NCI-H1436 (cell line): ENCODE results near the gene ERICH4.
"Not testable (repeated sequence)": the region's sequence is repeated elsewhere in the genome, so short reads cannot be mapped to it uniquely, and the experiment has no call there.

Experiments used
- DNase-seq: peaks from one replicate; lab custom pipeline; 2025; lab: John Stamatoyannopoulos, UW

Gene ERICH4

DNA sequence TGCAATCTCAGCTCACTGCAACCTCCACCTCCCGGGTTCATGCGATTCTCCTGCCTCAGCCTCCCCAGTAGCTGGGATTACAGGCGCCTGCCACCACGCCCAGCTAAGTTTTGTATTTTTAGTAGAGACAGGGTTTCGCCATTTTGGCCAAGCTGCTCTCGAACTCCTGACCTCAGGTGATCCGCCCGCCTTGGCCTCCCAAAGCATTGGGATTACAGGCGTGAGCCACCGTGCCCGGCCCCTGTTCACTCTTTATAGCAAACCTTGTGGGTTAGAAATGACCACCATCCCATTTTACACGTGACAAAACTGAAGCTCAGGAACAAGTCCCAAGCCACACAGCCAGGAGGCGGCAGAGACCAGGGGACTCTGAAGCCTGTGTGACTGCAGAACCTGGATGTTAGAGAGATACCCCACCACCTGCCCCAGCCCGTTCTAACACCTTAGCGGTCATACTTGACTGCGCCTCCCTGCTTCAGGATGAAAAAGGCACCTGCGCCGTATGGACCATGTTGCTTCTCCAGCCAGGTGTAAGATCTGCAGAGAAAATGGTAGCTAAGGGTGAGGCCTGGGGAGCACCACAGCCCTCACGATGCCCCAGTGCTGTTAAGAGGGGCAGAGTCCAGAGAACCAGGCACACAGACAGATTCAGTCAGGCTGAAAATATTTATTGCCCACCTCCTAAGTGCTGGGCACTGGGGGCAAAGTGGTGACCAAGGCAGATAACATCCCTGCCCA lies 6.9 kb upstream of the ERICH4 start:
- no peak for DNase-seq

DNA sequence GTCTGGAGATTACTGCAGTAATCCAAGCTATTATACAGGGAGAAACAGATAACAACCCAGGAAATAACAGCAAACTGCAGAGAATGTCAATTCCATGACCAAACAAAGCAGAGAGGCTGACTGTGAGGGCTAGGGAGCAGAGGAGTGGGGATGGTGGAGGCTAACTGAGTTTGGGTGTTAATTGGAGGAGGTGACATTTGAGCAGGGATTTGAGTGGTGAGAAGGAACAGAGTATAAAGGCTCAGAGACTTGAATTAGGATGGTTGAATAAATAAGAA lies 6.3 kb upstream of the ERICH4 start:
- no peak for DNase-seq

DNA sequence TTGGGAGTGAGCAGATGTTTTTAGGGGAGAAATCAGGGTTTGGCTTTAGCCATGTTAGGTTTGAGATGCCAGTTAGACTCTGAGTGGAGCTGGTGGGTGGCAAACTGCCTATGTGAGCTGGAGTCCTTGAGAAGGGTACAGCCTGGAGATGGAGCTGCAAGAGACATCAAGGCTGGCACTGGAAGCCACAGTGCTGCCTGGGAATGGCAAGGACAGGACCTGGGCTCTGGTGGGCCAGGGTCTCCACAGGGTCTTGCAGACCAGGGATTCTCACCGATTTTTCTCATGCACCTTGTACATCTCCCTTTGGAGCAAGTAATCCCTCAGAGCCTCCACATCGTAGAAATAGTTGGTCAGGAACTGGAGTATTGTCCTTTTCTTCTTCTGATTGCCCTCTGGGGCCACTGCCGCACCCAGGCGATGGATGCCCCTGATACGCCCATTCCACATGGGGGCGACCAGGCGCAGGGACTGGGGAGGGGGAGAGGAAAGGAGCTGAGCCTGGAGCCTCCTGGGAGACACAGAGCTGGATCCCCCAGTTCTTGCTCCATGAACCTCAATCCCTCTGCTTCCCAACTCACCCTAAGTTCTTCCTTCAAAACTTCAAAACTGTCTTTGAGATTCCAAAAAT lies 4.9 kb upstream of the ERICH4 start:
- DNase-seq: no peak

DNA sequence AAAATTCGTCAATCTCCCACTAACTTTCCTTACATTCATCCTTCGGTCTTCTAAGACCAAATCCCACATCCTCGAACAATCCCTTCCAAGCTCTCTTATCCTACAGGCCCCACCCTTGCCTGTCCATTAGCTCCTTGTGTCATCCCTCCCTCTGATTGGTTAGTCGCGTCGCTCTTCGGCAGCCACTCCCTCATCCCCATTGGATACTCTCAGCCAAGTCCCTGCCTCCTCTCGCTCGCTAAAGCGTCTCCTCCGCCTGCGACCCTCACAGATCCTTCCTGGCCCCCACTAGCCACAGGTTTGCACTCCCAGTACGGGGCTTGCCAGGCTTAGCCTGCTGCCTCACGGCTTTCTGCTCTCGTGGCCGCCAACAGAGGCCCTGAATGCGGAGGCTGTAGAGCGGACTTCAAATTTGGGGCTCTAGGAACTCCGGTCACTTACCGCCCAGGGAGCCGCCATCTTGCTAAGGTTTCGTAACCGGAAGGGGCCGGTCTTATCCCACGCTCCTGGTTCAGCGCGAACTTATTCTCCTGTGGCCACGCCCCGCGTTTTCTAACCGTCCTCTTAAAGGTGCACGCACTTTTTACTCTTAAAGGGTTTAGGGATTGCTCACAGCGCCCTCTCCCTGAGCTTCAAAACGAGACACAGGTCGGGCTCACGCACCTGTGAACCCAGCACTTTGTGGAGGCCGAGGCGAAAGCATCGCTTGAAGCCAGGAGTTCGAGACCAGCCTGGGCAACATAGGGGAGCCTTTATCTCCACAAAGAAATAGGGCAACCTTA lies 3.3 kb upstream of the ERICH4 start, which contains the start of gene DMAC2:
DMAC2 (minus strand) TSS at position 472 of the 782 bp plus-strand sequence; CDS start at position 459, 13 bp downstream.
- DNase-seq: peak; percentile 98

DNA sequence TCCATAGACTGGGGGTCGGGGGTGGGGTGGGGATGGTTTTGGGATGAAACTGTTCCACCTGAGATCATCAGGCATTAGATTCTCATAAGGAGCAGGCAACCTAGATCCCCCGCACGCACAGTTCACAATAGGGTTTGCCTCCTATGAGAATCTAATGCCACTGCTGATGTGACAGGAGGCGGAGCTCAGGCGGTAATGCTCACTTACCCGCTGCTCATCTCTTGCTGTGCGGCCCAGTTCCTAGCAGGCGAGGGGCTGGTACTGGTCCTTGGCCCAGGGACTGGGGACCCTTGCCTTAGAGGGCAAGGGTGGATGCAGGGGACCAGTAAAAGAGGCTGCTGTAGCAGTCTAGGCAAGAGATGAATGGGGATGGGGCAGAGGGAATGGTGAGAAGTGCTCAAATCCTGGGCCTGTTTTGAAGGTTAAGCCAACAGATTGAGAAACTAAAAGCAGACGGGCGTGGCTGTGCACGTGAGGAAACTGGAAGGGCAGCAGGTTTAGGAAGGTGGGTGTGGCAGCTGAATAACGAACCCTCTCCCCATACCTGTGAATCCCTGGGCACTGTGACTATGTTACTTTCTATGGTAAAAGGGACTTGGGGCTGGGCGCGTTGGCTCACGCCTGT lies 1.5 kb upstream of the ERICH4 start:
- DNase-seq: no peak

DNA sequence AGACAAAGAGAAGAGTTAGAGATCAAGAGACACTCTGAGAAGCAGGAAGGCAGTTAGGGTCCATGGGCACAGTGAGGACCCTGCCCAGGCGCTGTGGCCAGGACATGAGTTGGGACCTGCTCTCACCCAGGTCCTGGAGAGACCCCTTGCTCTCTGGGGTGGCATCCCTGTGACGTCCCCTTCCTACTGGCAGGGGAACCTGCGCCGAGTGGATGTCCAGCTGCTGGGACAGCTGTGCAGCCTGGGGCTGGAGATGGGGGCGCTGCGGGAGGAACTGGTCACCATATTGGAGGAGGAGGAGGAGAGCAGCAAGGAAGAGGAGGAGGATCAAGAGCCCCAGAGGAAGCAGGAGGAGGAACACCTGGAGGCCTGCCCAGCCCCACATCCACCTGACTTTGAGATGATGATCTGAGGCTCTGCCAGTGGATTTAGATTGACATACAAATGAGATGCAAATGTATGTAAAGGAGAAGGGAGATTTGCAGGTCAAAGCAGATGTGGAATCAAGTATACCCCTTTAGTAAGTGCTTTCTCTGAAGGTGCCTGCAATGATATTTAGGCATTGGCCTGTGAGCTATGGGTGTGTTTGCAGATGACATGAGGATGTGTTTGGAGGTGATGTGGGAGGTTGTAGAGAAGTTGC lies 978 bp downstream of the ERICH4 start:
- no peak for DNase-seq

DNA sequence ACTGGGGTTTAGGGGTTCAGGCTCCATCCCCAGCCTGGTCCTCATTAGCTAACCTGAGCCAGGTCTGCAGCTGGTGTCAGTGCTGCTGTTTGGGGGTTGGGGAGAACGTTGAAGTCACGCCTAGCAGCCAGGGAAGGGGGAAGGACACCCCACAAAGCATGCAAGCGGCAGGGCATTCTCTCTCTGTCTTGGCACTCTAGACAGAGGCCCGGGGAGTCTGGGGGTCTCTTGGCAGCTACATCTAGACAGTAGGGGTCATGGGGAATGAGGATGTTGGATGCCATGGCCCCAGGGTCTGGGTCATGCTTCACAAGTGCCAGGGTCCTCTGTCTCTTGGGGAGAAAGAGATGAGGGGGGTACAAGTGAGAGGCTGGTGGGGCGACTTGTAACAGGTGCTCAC lies 2.6 kb downstream of the ERICH4 start:
- DNase-seq: no peak

DNA sequence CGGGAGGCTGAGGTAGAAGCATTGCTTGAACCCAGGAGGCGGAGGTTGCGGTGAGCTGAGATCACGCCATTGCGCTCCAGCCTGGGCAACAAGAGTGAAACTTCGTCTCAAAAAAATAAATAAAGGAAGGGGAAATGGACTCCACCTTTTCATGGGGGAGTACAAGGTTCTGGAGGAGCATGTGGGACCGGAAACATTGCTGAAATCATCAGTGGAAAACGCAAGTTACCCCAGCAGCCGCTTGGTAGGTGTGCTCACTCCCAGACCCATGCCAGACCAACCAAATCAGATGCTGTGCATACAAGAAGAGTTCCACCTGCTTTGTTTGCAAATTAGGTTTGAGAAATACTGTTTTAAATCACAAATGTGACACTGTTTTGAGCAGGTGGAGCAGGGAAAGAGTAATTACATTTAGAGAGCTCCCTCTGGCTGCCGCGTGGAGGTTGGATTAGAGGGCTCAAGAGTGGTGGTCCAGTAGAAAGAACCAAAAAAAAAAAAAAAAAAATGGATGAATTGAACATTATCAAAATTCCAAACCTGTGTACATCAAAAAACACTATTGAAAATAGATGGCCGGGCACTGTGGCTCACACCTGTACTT lies 4.9 kb downstream of the ERICH4 start:
- DNase-seq: no peak

DNA sequence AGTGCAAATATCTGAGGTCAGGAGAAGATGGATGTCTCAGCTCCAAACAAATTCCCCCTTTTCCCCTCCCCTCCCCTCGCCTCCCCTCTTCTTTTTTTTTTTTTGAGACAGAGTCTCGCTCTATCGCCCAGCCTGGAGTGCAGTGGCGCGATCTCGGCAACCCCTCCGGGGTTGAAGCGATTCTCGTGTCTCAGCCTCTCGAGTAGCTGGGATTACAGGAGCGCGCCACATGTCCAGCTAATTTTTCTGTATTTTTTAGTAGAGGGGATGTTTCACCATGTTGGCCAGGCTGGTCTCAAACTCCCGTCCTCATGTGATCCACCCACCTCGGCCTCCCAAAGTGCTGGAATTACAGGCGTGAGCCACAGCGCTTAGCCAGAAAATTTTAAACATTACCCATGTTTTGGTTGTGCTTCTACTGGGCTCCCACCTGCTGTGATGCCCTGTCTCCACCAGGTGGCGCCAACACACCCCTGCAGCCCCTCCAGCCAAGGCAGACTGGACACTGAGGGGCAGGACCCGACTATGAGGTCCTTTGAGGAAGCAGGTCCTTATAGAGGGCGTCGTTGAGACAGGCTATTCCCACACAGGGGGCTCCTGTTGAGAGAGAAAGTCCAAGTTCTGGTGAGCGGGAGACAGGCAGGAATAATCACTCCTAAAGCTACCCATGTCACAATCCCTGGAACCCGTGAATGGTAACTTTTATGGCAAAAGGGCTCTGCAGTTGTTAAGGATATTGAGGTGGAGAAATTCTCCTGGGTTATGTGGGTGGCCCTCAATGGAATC lies 6.3 kb downstream of the ERICH4 start:
- peak; percentile 42 for DNase-seq

DNA sequence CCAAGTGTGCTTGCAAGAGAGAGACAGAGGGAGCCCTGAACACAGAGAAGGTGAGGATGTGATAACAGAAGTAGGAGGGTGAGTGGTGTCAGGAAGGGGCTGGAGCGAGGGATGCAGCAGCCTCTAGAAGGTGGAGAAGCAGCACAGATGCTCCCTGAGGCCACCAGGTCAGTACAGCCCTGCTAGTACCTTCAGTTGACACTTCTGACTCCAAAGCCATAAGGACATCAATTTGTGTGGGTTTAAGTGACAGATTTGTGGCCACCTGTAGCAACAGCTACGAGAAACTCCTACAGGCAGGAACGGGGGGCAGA lies 6.9 kb downstream of the ERICH4 start:
- DNase-seq: no peak

DNA sequence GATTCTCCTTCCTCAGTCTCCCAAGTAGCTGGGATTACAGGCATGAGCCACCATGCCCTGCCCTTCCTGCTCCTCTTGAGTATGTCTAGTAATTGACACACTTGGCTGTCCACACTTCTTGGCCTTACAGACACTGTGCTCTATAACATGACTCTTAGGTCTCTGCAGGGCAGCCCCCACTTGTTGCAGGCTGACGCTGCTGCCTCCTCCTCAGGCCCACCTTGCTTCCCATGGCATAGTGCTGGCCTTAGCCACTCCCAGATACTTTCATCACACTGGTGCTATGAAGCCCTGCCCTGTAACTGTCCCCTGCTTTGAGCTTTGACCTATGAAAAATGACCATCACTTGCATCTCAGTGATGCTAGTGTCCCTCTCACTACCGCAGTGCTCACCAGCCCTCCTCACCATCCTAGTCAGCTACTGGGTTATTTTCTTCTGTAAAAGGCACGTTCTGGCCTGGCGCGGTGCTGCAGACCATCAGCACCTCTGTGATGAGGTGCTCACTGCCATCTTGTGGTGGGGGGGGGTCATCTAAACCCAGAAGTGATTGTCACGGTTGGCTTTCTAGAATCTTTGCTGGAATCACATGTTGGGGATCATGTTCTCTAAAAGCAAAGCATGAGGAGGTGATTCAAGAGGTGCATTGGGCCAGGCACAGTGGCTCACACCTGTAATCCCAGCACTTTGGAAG lies 9.8 kb downstream of the ERICH4 start:
- DNase-seq: no peak

DNA sequence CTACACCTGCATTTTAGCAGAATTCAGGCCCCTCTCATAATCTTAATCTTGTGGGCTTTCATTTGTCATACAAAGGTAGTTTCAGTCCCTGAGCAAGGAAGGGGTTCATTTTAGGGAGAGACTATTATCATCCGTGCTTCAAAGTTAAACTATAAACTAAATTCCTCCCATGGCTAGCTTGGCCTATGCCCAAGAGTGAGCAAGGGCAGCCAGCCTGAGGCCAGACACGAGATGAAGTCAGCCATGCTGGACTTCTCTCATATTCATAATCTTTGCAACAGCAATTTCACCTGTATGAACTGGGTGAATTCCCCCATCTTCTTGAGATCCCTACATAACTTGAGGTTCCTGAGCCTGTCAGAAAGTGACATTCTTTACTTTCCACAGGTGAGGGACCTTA lies 13.0 kb downstream of the ERICH4 start:
- DNase-seq: no peak

DNA sequence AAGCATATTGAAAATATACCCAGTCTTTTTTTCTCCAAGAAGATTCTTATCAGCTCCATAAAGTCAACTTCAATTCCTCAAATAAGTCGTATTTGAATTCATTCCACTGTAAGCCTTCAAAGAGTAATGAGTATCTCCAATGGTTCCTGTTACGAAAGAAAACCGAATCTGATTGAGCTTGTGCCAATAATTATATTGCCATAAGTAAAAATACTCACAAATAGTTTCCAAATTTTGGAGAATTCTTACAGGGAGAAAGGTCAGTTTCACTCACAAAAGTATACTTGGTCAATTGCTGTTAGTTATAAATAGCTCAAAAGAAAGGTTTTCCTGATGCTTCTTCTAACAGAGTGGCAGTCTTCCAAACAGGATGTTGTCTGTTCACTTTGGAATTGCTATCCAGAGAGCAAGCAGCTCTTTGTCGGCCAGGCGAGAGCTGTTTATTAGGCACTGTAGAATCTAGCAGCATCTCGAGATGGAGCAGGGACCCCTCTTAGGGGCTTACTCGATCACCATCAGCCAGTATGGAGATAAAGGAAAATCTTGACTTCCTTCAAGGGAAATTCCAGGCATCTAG lies 13.5 kb downstream of the ERICH4 start:
- DNase-seq: no peak

DNA sequence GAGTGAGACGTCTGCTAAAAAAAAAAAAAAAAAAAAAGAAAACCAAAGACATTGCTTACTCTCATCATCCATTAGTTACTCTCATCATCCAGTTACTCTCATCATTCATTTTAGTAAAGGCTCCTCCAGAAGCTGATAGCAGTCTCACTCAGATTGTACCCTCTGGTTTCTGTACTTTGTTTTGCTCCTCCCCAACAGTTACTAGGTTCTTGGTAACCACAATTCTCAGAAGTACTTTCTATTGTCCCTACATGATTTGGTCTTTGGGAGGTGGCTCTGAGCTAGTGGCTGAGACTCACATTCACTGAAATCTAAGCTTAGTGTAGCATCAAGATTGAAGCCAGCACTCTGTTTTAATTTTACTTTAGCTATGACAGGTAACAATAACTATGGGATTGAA lies 14.3 kb downstream of the ERICH4 start:
- DNase-seq: no peak

DNA sequence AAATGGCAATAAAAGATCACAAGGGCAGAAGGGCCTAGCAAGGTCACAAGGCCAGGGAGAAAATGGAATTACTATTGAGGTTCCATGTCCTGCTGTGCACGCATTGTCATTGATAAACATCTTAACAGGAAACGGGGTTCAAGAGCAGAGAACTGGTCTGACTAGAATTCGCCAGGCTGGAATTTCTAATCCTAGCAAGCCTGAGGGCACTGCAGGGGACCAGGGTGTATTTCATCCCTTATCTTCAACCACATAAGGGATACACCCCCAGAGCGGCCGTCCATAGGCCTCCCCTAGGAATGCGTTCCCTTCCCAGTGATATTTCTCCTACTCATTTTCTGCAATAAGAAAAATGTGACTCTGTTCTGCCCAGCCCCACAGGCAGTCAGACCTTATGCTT lies 19.5 kb downstream of the ERICH4 start:
- no peak for DNase-seq

DNA sequence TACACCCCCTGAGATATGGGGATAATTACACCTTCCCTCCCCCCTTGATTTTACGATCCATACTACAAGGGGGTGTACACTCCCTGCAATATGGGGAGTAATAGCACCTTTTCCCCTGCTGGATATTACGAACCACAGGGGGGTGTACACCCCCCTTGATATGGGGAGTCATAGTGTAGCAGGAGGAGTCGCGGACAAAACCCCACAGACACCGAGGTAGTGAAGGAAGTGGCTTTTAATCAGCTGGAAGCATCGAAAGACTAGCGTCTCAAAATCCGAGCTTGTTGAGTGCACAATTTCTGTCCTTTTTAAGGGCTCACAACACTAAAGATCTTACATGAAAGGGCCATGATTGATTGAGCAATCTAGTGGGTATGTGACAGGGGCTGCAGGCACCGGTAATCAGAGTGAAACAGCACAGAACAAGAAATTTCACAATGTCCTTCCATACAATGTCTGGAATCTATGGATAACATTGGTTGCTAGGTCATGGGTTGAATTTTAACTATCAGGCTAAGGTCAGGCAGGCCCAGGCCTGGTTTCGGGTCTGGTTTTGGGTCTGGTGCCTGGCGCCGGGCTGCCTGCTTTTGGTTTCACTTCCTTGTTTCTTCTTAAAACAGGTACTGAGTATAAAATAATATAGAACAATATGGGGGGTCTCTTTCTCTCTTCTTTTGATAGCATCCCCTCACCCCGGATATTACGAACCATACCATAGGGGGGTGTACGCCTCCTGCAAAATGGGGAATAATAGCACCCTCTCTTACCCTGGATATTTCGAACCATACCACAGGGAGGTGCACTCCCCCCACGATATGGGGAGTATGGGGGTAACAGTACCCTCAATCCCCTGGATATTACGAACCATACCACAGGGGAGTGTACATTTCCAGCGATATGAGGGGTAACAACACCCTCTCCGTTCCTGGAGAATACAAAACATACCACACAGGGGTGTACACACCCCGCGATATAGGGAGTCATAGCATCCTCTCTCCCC lies 20.6 kb downstream of the ERICH4 start:
- DNase-seq: not testable (repeated sequence)

DNA sequence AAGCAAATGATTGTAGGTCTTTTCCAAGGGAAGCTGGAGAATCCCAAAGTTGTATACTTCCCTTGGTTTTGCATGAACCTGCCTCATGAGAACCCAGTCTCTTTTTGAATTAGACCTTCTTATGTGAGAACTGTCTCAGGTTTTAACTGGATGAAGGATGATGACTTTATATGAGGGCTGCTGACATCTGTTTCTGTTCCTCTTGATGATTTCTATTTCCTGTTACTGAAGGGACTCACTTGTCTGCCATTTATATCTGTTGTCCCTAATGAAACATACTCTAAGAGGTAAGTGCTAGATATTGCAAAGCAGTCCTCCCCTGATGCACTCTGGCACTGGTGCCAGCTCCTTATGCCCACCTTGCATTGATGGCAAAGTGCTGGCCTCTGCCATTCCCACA lies 33.6 kb downstream of the ERICH4 start:
- DNase-seq: no peak

DNA sequence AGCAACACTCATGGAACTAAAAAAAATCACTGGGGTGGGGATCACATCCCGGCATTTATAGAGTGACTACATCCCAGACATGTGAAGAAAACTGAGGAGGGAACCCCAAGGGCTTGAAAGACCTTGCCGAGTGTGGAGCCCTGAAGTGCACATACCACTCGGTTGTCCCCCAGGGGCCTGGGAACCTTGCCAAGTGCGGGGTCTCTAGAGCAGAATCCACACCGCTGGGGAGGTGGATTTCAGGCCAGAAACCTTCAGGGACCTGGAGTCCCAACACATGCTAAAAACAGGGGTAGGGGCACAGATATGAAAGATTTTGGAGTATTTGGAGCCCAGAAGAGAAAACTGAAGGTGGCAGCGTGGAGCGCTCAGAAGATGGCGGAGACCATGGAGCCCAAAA lies 35.2 kb downstream of the ERICH4 start:
- no peak for DNase-seq
